Activated CD8-positive, alpha-beta T cell treated with anti-CD3 and anti-CD28 coated beads for 36 hours (primary cell): ENCODE results near the gene CABLES2. TPM values are rescaled to one million over a fixed set of nuclear protein-coding genes. Genes with fewer than 3 reads are reported as not detected.

Experiments used
- ATAC-seq: fragments of 200-7000 bp; cut with Tn5 transposase; one replicate; pipeline ENCODE4 v1.10.0; 2021; ENCODE audit warnings: mild to moderate bottlenecking, moderate library complexity
- CTCF ChIA-PET: fragments of 350-600 bp; sonication (Branson Sonifier 250); formaldehyde crosslinking; loops from one replicate; lab custom pipeline; 2021; ENCODE audit warnings: antibody characterized with exemption; lab: Charles Lee
- POLR2A ChIA-PET: fragments of 350-600 bp; sonication (Branson Sonifier 250); formaldehyde crosslinking; loops from one replicate; lab custom pipeline; 2021; ENCODE audit warnings: antibody characterized with exemption; lab: Charles Lee
- DNase-seq: peaks from one replicate; pipeline ENCODE4 v3.0.0-alpha.2; 2020
- H3K27ac Mint-ChIP-seq: one replicate; pipeline ENCODE4 v1.8.0; 2021; ENCODE audit warnings: mild to moderate bottlenecking, mixed read lengths
- H3K27me3 Mint-ChIP-seq: one replicate; pipeline ENCODE4 v1.8.0; 2021; ENCODE audit warnings: mixed read lengths
- H3K36me3 Mint-ChIP-seq: one replicate; pipeline ENCODE4 v1.8.0; 2021; ENCODE audit warnings: low read depth, mixed read lengths
- H3K4me1 Mint-ChIP-seq: one replicate; pipeline ENCODE4 v1.8.0; 2021; ENCODE audit warnings: low read depth, mixed read lengths
- H3K4me3 Mint-ChIP-seq: one replicate; pipeline ENCODE4 v1.8.0; 2021; ENCODE audit warnings: mild to moderate bottlenecking, moderate library complexity, mixed read lengths
- H3K9me3 Mint-ChIP-seq: one replicate; pipeline ENCODE4 v1.8.0; 2021; ENCODE audit warnings: mixed read lengths
- intact Hi-C: fragments of 100-400 bp; cut with micrococcal nuclease; formaldehyde crosslinking; loops from one replicate; pipeline ENCODE4 v1.10.0; 2022
- total RNA-seq, 2 experiments: library from RNA; stranded (reverse); gene quantifications; one replicate each; pipeline ENCODE4 v1.2.3, GENCODE V29; 2021
- TF ChIP-seq, protein P1 (sequence below): fragments of 200-600 bp; IDR thresholded peaks from one replicate; pipeline ENCODE4 v1.8.0; 2022; ENCODE audit warnings: antibody characterized with exemption, mild to moderate bottlenecking

CABLES2 gene
- total RNA-seq, 2 experiments from 2014 or later = 3.2 to 4.5 TPM

DNA sequence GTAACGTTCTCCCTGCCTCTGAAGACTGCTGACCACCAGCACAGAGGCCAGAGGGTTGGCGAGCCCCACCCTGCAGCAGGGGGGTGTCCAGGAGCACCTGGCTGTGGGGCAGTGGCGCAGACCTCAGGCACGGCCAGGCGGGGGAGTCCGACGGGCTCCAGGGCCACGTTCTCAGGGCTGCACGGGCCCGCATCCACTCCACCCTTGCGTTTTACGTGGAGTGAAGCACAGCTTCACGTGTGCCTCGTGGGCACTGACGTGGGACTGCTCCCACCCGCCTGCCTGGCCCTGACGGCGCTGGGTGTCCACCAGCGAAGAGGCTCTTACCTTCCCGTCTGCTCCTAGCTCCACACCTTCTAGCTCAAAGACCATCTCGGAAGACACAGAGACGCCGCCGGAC is 13.3 kb downstream of the CABLES2 start:
- H3K27ac Mint-ChIP-seq = no peak overlapping the region
- intact Hi-C loops = no loop called here
- H3K27me3 Mint-ChIP-seq = no peaks in the 10 kb centered on the region
- H3K4me3 Mint-ChIP-seq = no peak overlapping the region
- peaks cover 19% of the 10 kb centered on the region for H3K36me3 Mint-ChIP-seq
- no peaks in the 10 kb centered on the region for H3K9me3 Mint-ChIP-seq
- ChIA-PET POLR2A (no interaction called here), CTCF (no interaction called here)
- DNase-seq (no peak), ATAC-seq (no peak)
- peaks cover 12% of the 10 kb centered on the region for H3K4me1 Mint-ChIP-seq
- TF ChIP-seq, protein P1, sequence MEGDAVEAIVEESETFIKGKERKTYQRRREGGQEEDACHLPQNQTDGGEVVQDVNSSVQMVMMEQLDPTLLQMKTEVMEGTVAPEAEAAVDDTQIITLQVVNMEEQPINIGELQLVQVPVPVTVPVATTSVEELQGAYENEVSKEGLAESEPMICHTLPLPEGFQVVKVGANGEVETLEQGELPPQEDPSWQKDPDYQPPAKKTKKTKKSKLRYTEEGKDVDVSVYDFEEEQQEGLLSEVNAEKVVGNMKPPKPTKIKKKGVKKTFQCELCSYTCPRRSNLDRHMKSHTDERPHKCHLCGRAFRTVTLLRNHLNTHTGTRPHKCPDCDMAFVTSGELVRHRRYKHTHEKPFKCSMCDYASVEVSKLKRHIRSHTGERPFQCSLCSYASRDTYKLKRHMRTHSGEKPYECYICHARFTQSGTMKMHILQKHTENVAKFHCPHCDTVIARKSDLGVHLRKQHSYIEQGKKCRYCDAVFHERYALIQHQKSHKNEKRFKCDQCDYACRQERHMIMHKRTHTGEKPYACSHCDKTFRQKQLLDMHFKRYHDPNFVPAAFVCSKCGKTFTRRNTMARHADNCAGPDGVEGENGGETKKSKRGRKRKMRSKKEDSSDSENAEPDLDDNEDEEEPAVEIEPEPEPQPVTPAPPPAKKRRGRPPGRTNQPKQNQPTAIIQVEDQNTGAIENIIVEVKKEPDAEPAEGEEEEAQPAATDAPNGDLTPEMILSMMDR = no peak

DNA sequence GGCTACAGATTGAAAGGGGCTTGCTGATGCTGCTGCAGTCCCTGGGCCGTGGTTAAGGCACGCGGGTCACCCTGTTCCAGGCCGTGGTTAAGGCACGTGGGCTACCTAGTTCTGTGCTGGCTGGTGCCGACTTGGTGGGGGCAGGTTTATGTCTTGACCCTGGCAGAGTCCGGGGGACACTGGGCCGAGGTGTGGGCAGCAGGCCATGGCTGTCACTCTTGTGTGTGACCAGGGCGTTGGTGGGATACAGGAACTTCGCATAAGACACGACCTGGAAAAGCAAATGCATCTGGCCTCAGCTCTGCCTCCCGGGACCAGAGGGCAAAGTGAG is 13.8 kb downstream of the CABLES2 start:
- Mint-ChIP-seq H3K4me1 (peaks cover 17% of the 10 kb centered on the region), H3K4me3 (no peak overlapping the region), H3K27me3 (no peaks in the 10 kb centered on the region), H3K9me3 (no peaks in the 10 kb centered on the region), H3K27ac (no peak overlapping the region), H3K36me3 (peaks cover 24% of the 10 kb centered on the region)
- intact Hi-C loops = no loop called here
- TF ChIP-seq, protein P1 = no peak
- POLR2A ChIA-PET = no interaction called here
- DNase-seq (no peak), ATAC-seq (no peak)
- CTCF ChIA-PET = no interaction called here

DNA sequence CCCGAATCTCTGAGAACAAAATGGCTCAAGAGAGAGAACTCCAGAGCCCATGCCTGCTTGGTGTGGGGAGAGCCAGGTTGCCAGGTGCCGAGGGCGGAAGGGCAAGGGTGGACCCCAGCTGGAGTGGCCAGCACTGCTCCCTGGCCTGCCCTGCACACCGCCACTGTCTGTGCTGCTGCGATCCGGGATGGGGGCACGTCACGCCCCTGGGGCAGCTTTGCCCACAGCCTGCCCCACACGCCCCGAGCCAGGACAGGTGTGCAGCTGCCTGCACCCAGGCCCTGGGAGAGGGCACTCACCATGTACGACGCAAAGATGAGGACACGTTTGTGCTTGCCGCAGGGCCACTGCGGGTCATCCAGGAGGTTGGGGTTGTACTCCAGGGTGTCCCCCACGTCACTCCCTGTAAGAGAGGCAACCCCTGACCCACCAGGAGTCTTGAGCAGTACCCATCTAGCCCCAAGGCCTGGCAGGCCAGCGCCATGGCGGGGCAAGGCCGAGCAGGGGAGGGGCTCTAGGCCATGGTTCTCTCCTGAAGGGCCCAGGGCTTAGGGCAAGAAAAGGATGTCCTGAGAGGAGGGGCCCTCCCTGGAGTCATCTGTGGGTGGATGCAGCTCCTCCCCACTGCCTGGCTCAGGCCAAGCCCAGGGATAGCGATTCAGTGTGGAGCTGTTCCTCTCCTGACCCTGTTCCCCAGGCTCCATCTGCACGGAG is 14.3 kb downstream of the CABLES2 start:
- ChIA-PET CTCF (no interaction called here), POLR2A (no interaction called here)
- no peaks in the 10 kb centered on the region for H3K27me3 Mint-ChIP-seq
- H3K36me3 Mint-ChIP-seq = peaks cover 29% of the 10 kb centered on the region
- no peaks in the 10 kb centered on the region for H3K9me3 Mint-ChIP-seq
- ATAC-seq (no peak), DNase-seq (no peak)
- no peak overlapping the region for H3K4me3 Mint-ChIP-seq
- H3K4me1 Mint-ChIP-seq = peaks cover 23% of the 10 kb centered on the region
- intact Hi-C loops = no loop called here
- TF ChIP-seq, protein P1 = no peak
- no peak overlapping the region for H3K27ac Mint-ChIP-seq

DNA sequence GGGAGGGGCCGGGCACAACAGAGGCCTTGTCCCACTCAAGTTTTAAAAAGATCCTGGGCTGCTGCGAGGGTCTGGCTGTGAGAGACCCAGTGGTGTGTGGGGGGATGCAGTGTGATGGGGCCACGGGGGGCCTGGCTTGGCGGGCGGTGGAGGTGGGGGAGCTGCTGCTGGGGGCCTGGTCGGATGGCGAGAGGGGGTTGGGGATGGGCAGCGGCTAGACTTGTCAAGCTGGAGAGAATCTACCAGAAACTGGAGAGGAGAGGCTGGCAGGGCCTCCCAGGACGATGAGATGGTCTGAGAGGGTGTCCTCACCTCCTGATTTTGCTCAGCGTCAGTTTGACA is 15.0 kb downstream of the CABLES2 start:
- no peak overlapping the region for H3K4me3 Mint-ChIP-seq
- H3K4me1 Mint-ChIP-seq = peaks cover 24% of the 10 kb centered on the region
- H3K9me3 Mint-ChIP-seq = no peaks in the 10 kb centered on the region
- no peak for ATAC-seq
- CTCF ChIA-PET = no interaction called here
- H3K27me3 Mint-ChIP-seq = no peaks in the 10 kb centered on the region
- intact Hi-C loops = no loop called here
- H3K27ac Mint-ChIP-seq = no peak overlapping the region
- no peak for DNase-seq
- TF ChIP-seq, protein P1 = no peak
- POLR2A ChIA-PET = interaction anchor here (6.0 kb wide), 1 partner anchor 9 kb away, joined by 53 read pairs; no protein-coding TSS in a partner anchor
- H3K36me3 Mint-ChIP-seq = peaks cover 34% of the 10 kb centered on the region

DNA sequence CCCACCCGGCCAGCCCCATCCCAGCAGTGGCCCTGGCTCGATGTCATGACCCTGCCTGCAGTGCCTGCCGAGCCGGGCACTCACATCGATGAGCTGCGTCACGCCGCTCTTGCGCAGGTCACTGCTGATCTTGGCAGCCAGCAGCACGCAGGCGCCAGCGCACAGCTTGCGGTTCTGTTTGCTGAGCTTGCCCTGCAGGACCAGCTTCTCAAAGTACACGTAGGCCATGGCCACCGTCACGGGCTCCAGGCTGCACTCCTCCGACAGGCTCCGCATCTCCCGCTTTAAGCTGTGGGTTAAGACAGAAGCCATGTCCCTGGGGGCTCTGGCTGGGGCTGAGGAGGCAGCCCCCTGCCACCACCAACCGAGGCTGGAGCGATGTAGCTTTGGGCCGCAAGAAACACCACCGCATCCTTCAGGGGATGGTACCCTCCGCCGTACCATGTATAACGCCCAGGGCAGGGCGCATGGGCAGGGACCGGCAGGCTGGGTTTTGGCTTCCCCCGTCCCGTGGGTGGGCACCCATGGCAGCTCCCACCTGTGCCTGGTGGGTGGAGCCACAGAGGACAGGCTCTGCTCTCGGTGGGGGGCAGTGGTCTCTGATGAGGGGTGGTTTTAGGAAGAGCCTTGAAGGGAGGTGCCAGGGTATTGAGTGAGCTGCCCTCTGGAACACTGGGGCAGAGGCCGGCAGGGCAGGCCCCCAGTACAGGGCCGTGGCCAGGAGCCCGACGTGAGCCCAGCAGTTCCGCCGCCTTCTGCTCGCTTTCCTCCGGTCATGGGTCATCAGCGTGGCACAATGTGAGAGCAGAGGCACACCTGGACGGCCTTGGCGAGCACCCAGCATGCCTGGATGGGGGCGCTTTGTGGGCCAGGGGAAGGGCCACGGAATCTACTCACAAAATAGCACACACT is 15.7 kb downstream of the CABLES2 start:
- no peak overlapping the region for H3K4me3 Mint-ChIP-seq
- no peak for ATAC-seq
- POLR2A ChIA-PET = interaction anchor here (1.0 to 6.0 kb wide), 5 partner anchors 9 to 220 kb away, joined by 3 to 53 read pairs (median 6); no protein-coding TSS in a partner anchor

More for the DNA sequence above, 15.7 kb downstream of the CABLES2 start:
- Mint-ChIP-seq H3K4me1 (peaks cover 24% of the 10 kb centered on the region), H3K27ac (no peak overlapping the region), H3K27me3 (no peaks in the 10 kb centered on the region), H3K9me3 (no peaks in the 10 kb centered on the region), H3K36me3 (peaks cover 34% of the 10 kb centered on the region)
- TF ChIP-seq, protein P1 = no peak
- DNase-seq = no peak
- CTCF ChIA-PET = no interaction called here
- intact Hi-C loops = no loop called here
